ENCODE data around the gene XCL1.

The XCL1 gene

GRCh38 chr1:168550971-168551370, 25.4 kb upstream of the XCL1 start:
- TF ChIP-seq, protein P1, sequence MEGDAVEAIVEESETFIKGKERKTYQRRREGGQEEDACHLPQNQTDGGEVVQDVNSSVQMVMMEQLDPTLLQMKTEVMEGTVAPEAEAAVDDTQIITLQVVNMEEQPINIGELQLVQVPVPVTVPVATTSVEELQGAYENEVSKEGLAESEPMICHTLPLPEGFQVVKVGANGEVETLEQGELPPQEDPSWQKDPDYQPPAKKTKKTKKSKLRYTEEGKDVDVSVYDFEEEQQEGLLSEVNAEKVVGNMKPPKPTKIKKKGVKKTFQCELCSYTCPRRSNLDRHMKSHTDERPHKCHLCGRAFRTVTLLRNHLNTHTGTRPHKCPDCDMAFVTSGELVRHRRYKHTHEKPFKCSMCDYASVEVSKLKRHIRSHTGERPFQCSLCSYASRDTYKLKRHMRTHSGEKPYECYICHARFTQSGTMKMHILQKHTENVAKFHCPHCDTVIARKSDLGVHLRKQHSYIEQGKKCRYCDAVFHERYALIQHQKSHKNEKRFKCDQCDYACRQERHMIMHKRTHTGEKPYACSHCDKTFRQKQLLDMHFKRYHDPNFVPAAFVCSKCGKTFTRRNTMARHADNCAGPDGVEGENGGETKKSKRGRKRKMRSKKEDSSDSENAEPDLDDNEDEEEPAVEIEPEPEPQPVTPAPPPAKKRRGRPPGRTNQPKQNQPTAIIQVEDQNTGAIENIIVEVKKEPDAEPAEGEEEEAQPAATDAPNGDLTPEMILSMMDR (IDR thresholded peaks at IDR 0.05; ENCODE audit: extremely low read depth, insufficient read depth, missing control alignments) = no peak
- in situ Hi-C loops (cut with MboI; ENCODE audit: low pct_unique_long_range_greater_than_20kb, low sequenced_read_pairs, unreplicated experiment) = loop anchor here (25.0 kb wide), 1 partner anchor 114 kb away; no protein-coding TSS in a partner anchor
- DNase-seq (ENCODE audit: low spot score) = no peak

DNA sequence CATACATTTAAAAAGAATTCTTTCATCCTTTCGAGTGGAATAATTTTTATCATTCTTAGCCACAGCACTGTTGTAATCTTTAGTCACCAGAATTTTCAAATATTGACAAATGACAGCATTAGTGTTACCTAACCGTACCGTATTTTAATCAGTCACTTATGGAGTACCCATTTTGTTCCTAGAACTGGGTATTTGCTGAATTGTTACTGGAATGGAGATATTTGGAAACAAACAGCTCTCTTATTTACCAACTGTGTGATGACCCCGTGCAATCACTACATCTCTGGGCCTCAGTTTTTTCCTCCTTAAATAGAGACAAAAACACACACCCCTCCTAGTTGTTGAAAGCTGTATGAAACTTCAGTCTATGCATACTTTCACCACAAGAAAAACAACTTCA, 24.7 kb upstream of the XCL1 start:
- in situ Hi-C loops (cut with MboI; ENCODE audit: low pct_unique_long_range_greater_than_20kb, low sequenced_read_pairs, unreplicated experiment) = loop anchor here (25.0 kb wide), 1 partner anchor 114 kb away; no protein-coding TSS in a partner anchor
- TF ChIP-seq, protein P1 (IDR thresholded peaks at IDR 0.05; ENCODE audit: extremely low read depth, insufficient read depth, missing control alignments) = no peak
- DNase-seq (ENCODE audit: low spot score) = no peak

- DNase-seq (ENCODE audit: low spot score) = no peak
Observed at GRCh38 chr1:168552961-168553360, 23.4 kb upstream of the XCL1 start.

DNA sequence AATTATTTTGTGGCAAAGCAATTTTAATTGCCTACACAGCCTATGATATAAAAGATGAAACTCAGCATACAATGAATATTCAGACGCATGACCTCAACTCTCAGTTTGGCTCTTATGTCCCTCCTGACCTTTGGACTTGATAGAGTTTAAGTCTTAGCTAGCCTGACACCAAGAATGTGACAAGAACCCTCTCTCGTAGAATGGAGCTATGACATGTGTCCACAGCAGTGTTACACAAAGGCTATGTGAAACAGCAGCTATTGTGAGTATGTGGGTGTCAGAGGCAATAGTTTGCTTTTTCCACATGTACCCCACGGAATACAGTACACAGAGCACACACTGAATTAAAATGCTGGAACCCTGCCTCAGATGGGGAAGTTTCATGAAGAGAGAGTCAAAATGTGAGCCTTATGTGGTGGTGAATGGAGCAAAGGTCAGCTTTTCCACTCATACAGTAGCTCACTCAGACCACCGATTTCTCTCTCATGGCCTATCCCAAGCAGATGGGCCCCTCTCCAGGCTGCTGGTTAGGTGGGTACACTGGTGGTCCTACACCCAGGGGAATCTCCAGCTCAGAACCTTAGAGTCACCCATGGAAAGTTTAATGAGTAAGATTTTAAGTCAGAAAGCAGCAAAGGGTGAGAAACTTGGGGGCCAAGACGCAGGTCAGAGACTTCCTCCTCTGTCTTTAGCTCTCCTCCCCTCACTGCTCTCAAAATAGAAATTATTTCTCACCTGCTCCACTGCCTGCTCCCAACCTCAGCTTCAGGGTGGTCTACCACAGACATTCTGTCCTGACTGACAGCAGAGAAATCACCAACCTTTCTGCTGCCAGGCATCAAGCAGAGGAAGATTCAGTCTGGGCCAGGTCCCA, 22.5 kb upstream of the XCL1 start:
- DNase-seq (ENCODE audit: low spot score) = no peak
- in situ Hi-C loops (cut with MboI; ENCODE audit: low pct_unique_long_range_greater_than_20kb, low sequenced_read_pairs, unreplicated experiment) = loop anchor here (25.0 kb wide), 1 partner anchor 117 kb away; no protein-coding TSS in a partner anchor
- TF ChIP-seq, protein P1 (IDR thresholded peaks at IDR 0.05; ENCODE audit: extremely low read depth, insufficient read depth, missing control alignments) = no peak

More at GRCh38 chr1:168552961-168553360, 23.4 kb upstream of the XCL1 start:
- TF ChIP-seq, protein P1 (IDR thresholded peaks at IDR 0.05; ENCODE audit: extremely low read depth, insufficient read depth, missing control alignments) = no peak
- in situ Hi-C loops (cut with MboI; ENCODE audit: low pct_unique_long_range_greater_than_20kb, low sequenced_read_pairs, unreplicated experiment) = loop anchor here (25.0 kb wide), 1 partner anchor 116 kb away; no protein-coding TSS in a partner anchor

DNA sequence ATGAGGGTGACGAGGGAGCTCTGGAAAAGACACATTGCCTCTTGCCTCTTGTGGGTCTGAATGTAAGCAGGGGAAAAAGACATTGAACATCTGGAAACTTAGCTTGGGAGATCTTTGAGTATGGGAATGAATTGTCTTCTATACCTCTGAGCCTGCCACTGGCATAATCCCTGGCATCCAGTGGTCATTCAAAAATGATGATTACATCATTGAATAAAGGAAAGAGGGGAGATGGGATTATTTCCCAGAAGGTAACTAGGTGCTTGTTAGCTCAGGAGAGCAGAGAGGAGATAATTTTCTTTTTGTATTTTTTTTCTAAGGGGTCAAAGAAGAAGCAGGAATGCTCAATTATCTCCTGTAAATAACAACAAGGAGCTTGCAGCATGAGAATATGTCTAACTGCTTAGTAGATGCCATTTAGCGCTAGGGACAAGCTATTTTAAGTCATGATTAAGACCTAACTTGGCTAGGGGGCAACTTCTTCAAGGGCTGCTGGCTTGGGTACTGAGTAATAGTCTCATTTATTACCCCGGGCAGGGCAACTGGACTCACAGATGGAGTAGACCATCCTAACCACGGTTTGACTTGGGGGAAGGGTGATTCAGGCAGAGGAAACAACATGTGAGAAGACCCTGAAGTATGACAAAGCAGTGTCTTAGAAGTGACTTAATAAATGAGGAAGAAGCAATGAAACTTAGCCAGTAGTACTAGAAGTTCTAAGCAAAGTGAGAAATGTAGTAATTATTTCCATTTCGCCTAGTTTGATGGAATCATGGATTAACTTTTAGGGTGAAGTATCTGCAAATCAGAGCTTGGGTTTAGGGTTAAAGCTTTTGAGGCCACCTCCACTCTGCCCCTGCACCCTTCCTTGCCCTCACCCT, 21.6 kb upstream of the XCL1 start:
- TF ChIP-seq, protein P1 (IDR thresholded peaks at IDR 0.05; ENCODE audit: extremely low read depth, insufficient read depth, missing control alignments) = no peak
- in situ Hi-C loops (cut with MboI; ENCODE audit: low pct_unique_long_range_greater_than_20kb, low sequenced_read_pairs, unreplicated experiment) = loop anchor here (25.0 kb wide), 1 partner anchor 118 kb away; no protein-coding TSS in a partner anchor
- DNase-seq (ENCODE audit: low spot score) = no peak

DNA sequence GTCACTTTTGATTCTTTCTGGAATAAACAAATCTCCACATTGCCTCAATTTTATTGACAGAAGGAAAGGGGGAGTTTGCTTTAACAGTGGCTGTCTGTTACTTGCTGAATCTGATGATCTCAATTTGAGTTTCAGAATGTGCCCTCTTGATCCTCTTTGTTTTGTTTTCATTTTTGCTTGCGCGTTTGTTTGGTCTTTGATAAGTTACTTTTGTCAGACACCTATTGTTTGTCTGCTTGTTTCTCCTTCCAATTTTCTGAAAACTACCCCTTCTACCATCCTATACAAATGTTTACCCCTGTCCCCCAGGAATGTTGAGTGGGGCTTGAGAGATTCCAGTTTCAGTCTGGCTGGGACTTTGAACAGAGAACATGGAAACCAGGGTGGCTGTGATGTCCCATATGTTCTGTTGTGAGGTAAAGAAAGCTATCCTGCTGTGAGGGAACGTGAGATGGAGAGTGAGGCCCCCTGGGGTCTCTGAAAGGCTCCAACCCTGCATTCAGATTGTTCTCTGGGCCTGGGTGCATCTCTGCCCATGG, 20.8 kb upstream of the XCL1 start:
- in situ Hi-C loops (cut with MboI; ENCODE audit: low pct_unique_long_range_greater_than_20kb, low sequenced_read_pairs, unreplicated experiment) = loop anchor here (25.0 kb wide), 1 partner anchor 118 kb away; no protein-coding TSS in a partner anchor
- TF ChIP-seq, protein P1 (IDR thresholded peaks at IDR 0.05; ENCODE audit: extremely low read depth, insufficient read depth, missing control alignments) = no peak
- no peak for DNase-seq (ENCODE audit: low spot score)

All from GM13977 (cell line).